ENCODE results near the gene ILK. TPM values are rescaled to one million over a fixed set of nuclear protein-coding genes. Genes with fewer than 3 reads are reported as not detected.

Gene ILK
- total RNA-seq, 2 donors from 2014 or later = 125 to 136 TPM

DNA sequence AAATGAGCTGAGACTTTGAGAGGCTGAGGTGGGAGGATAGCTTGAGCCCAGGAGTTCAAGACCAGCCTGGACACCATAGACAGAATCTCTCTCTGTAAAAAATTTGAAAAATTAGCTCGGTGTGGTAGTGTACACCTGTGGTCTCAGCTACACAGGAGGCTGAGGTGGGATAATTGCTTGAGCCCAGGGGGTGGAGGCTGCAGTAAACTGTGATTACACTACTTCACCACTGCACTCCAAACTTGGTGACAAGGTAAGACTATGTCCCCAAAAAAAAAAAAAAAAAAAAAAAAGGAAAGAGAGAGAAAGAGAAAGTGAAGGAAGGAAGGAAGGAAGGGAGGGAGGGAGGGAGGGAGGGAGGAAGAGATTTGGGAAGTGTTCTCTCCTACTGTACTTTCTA lies 25.4 kb upstream of the ILK start:
- DNase-seq = no peak
- Histone ChIP-seq H3K27me3 (ENCODE audit: control insufficient read depth, insufficient read depth, low read length, poor library complexity, severe bottlenecking) (no peaks in the 10 kb centered on the region), H3K9me3 (ENCODE audit: control insufficient read depth, low read length) (peaks cover 9% of the 10 kb centered on the region), H3K9ac (ENCODE audit: extremely low read depth, low read length, poor library complexity, severe bottlenecking) (no peak overlapping the region), H3K36me3 (ENCODE audit: control insufficient read depth, insufficient read depth, low read length) (no peaks in the 10 kb centered on the region), H3K4me1 (ENCODE audit: control insufficient read depth, insufficient read depth, low read length) (no peaks in the 10 kb centered on the region), H3K27ac (ENCODE audit: low read depth, low read length) (no peak overlapping the region), H3K4me3 (ENCODE audit: low read length) (no peak overlapping the region)
- Mint-ChIP-seq H3K36me3 (ENCODE audit: low read depth) (no peaks in the 10 kb centered on the region), H3K4me3 (no peak overlapping the region), H3K9me3 (peaks cover 4% of the 10 kb centered on the region), H3K27ac (no peak overlapping the region), H3K27me3 (ENCODE audit: insufficient read depth) (no peaks in the 10 kb centered on the region), H3K4me1 (no peaks in the 10 kb centered on the region)
- 100% methylated on average over 1 of the region's 1 CpG; no CpG with 5 or more reads in 1 of the 2 experiments for WGBS, 2 experiments (ENCODE audit: insufficient coverage in 1 of 2, insufficient read length in 1 of 2)
- TF ChIP-seq, protein P1, sequence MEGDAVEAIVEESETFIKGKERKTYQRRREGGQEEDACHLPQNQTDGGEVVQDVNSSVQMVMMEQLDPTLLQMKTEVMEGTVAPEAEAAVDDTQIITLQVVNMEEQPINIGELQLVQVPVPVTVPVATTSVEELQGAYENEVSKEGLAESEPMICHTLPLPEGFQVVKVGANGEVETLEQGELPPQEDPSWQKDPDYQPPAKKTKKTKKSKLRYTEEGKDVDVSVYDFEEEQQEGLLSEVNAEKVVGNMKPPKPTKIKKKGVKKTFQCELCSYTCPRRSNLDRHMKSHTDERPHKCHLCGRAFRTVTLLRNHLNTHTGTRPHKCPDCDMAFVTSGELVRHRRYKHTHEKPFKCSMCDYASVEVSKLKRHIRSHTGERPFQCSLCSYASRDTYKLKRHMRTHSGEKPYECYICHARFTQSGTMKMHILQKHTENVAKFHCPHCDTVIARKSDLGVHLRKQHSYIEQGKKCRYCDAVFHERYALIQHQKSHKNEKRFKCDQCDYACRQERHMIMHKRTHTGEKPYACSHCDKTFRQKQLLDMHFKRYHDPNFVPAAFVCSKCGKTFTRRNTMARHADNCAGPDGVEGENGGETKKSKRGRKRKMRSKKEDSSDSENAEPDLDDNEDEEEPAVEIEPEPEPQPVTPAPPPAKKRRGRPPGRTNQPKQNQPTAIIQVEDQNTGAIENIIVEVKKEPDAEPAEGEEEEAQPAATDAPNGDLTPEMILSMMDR (conservative IDR thresholded peaks at IDR 0.05) = no peak

DNA sequence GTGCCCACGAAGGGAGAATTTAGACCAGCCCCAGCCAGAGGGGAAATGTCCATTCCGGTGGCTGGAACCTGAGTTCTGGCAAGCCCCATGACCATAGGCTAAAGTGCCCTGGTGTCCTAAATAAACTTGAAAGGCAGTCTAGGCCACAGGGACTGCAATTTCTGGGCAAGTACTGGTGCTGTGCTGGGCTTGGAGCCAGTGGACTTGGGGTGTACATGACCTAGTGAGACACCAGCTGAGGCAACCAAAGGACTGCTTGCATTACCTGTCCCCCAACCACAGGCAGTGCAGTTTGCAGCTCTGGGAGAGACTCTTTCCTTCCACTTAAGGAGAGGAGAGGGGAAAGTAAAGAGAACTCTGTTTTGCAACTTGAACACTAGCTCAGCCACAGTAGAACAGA lies 23.9 kb upstream of the ILK start:
- Mint-ChIP-seq H3K27ac (no peak overlapping the region), H3K36me3 (ENCODE audit: low read depth) (no peaks in the 10 kb centered on the region), H3K4me1 (no peaks in the 10 kb centered on the region), H3K9me3 (peaks cover 18% of the 10 kb centered on the region), H3K4me3 (no peak overlapping the region), H3K27me3 (ENCODE audit: insufficient read depth) (no peaks in the 10 kb centered on the region)
- no peaks in the 10 kb centered on the region for H3K4me1 ChIP-seq (ENCODE audit: control insufficient read depth, insufficient read depth, low read length)
- WGBS, 2 experiments (ENCODE audit: insufficient coverage in 1 of 2, insufficient read length in 1 of 2) = 91 to 94% methylated on average over 2 of the region's 2 CpGs
- TF ChIP-seq, protein P1 (conservative IDR thresholded peaks at IDR 0.05) = no peak
- no peaks in the 10 kb centered on the region for H3K36me3 ChIP-seq (ENCODE audit: control insufficient read depth, insufficient read depth, low read length)
- H3K9me3 ChIP-seq (ENCODE audit: control insufficient read depth, low read length) = peaks cover 23% of the 10 kb centered on the region
- no peak for DNase-seq
- no peak overlapping the region for H3K4me3 ChIP-seq (ENCODE audit: low read length)
- H3K27me3 ChIP-seq (ENCODE audit: control insufficient read depth, insufficient read depth, low read length, poor library complexity, severe bottlenecking) = no peaks in the 10 kb centered on the region
- no peak overlapping the region for H3K9ac ChIP-seq (ENCODE audit: extremely low read depth, low read length, poor library complexity, severe bottlenecking)
- no peak overlapping the region for H3K27ac ChIP-seq (ENCODE audit: low read depth, low read length)

DNA sequence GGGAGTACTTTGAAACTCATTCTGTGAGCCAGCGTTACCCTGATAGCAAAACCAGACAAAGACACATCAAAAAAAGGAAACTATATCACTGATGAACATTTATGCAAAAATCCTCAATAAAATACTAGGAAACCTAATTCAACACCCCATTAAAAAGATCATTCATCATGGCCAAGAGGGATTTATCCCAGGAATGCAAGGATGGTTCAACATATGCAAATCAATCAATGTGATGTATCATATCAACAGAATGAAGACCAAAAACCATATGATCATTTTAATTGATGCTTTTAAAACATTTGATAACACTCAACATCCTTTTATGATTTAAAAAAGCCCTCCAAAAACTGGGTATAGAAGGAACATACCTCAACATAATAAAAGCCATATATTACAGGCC lies 20.0 kb upstream of the ILK start:
- Mint-ChIP-seq H3K27ac (no peak overlapping the region), H3K9me3 (peaks cover 22% of the 10 kb centered on the region), H3K27me3 (ENCODE audit: insufficient read depth) (no peaks in the 10 kb centered on the region), H3K4me1 (no peaks in the 10 kb centered on the region), H3K36me3 (ENCODE audit: low read depth) (peaks cover 3% of the 10 kb centered on the region), H3K4me3 (no peak overlapping the region)
- no peak overlapping the region for H3K9ac ChIP-seq (ENCODE audit: extremely low read depth, low read length, poor library complexity, severe bottlenecking)
- WGBS, 2 experiments (ENCODE audit: insufficient coverage in 1 of 2, insufficient read length in 1 of 2) = 100% methylated on average over 1 of the region's 1 CpG
- no peaks in the 10 kb centered on the region for H3K36me3 ChIP-seq (ENCODE audit: control insufficient read depth, insufficient read depth, low read length)
- H3K27me3 ChIP-seq (ENCODE audit: control insufficient read depth, insufficient read depth, low read length, poor library complexity, severe bottlenecking) = no peaks in the 10 kb centered on the region
- no peaks in the 10 kb centered on the region for H3K4me1 ChIP-seq (ENCODE audit: control insufficient read depth, insufficient read depth, low read length)
- no peak for DNase-seq
- H3K4me3 ChIP-seq (ENCODE audit: low read length) = no peak overlapping the region
- peaks cover 26% of the 10 kb centered on the region for H3K9me3 ChIP-seq (ENCODE audit: control insufficient read depth, low read length)
- no peak overlapping the region for H3K27ac ChIP-seq (ENCODE audit: low read depth, low read length)
- TF ChIP-seq, protein P1 (conservative IDR thresholded peaks at IDR 0.05) = no peak

All from endodermal cell (in vitro differentiated cells).